Measurements from ENCODE around the gene CES4A.
A peak's percentile ranks its signal among the peaks of the same experiment; 100 is the strongest.

CES4A gene

DNA sequence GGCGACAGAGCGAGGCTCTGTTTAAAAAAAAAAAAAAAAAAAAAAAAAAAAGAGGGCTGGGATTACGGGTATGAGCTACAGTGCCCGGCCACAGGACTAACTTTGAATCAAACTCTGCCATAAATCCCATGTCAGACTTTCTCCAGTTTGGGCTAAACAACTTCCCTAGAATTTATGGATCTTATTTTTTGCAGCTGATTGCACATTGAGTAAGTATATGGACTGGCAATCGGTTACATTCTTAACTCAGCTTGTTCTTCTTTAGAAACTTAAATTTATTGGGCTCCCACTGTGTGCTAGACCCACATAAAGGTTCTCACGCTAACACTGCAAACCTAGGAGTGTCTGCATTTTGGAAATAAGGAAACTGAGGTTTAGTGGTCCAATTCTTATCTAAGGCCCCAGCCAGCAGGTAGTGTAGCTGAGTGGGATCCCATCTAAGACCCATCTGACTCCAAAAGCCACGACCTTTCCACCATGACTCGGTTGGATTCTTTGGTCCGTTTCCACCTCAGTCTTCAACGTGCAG is 39.8 kb downstream of the CES4A start:
- peak overlapping the region; percentile 80 for H3K4me3 ChIP-seq (ENCODE audit: low read depth, low read length, poor library complexity, severe bottlenecking)
- no peaks in the 10 kb centered on the region for H3K9me2 ChIP-seq (ENCODE audit: low read depth, low read length)
- H3K4me1 ChIP-seq (ENCODE audit: insufficient read depth, low read length, severe bottlenecking): peaks cover 32% of the 10 kb centered on the region
- no peak for TF ChIP-seq EZH2 (IDR thresholded peaks at IDR 0.05; ENCODE audit: borderline replicate concordance, low read length)
- no peak for TF ChIP-seq CTCF (IDR thresholded peaks at IDR 0.05; ENCODE audit: low read length)
- peak overlapping the region; percentile 63 for H3K27ac ChIP-seq (ENCODE audit: low read depth, low read length, poor library complexity, severe bottlenecking)
- H3K27me3 ChIP-seq (ENCODE audit: insufficient read depth, low read length): no peaks in the 10 kb centered on the region
- no peaks in the 10 kb centered on the region for H3K9me3 ChIP-seq (ENCODE audit: low read length)
- peak overlapping the region; percentile 89 for H3K9ac ChIP-seq (ENCODE audit: low read length)
- peak overlapping the region; percentile 95 for H3K4me2 ChIP-seq (ENCODE audit: low read length)
- H4K20me1 ChIP-seq (ENCODE audit: insufficient read depth, low read length): no peaks in the 10 kb centered on the region
- H3K36me3 ChIP-seq (ENCODE audit: insufficient read depth, low read length): peaks cover 21% of the 10 kb centered on the region
- H3F3A ChIP-seq (ENCODE audit: insufficient read depth, low read length): no peaks in the 10 kb centered on the region
- H2AFZ ChIP-seq (ENCODE audit: low read length): peak overlapping the region; percentile 71
- H3K79me2 ChIP-seq (ENCODE audit: insufficient read depth, low read length): peaks cover 12% of the 10 kb centered on the region; the same call in 1 of the 2 replicates

DNA sequence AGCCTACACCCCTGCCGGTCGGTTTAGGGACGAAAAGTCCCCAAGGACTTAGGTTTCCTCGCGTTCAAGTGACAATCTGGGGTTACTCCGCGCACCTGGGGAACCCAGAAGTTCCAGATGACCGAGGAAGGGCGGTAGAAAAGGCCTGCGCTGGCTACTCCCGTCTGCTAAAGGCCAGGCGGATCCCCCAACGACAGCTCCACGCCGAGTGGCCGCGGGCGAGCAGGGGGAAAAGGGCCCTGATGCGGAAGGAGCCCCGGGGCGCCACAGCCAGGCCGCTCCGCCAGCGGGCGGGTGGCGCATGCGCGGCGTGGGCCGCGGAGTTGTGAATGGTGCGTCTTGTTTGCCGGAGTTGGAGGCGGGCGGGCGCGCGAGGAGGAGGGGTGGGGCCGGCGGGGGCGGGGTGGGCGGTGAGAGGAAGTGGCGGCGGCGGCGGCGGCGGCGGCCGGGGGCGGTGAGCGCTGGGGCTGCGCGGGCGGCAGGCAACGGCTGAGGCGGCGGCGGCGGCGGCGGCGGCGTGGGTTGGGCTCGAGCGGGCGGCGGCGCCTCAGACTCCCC is 40.4 kb downstream of the CES4A start, which contains the start of gene CBFB:
Gene CBFB (plus strand): TSS at position 454 of the 558 bp plus-strand sequence. CDS start 259 bp downstream, outside the sequence.
- H3K4me3 ChIP-seq (ENCODE audit: low read depth, low read length, poor library complexity, severe bottlenecking): peak within 1 kb of the TSS; percentile 100
- no peaks in the 10 kb centered on the region for H3K27me3 ChIP-seq (ENCODE audit: insufficient read depth, low read length)
- no peaks in the 10 kb centered on the region for H3K9me2 ChIP-seq (ENCODE audit: low read depth, low read length)
- peaks cover 36% of the 10 kb centered on the region for H3K4me1 ChIP-seq (ENCODE audit: insufficient read depth, low read length, severe bottlenecking)
- peak within 1 kb of the TSS; percentile 95 for H3K4me2 ChIP-seq (ENCODE audit: low read length)
- H3F3A ChIP-seq (ENCODE audit: insufficient read depth, low read length): no peaks in the 10 kb centered on the region
- TF ChIP-seq CTCF (IDR thresholded peaks at IDR 0.05; ENCODE audit: low read length): peak; percentile 15; the same call in 1 of the 2 replicates
- no peak for TF ChIP-seq EZH2 (IDR thresholded peaks at IDR 0.05; ENCODE audit: borderline replicate concordance, low read length)
- H3K36me3 ChIP-seq (ENCODE audit: insufficient read depth, low read length): peaks cover 21% of the 10 kb centered on the region
- H4K20me1 ChIP-seq (ENCODE audit: insufficient read depth, low read length): no peaks in the 10 kb centered on the region
- peak within 1 kb of the TSS; percentile 99 for H3K9ac ChIP-seq (ENCODE audit: low read length)
- H2AFZ ChIP-seq (ENCODE audit: low read length): peak within 1 kb of the TSS; percentile 71
- H3K9me3 ChIP-seq (ENCODE audit: low read length): no peaks in the 10 kb centered on the region
- H3K27ac ChIP-seq (ENCODE audit: low read depth, low read length, poor library complexity, severe bottlenecking): peak within 1 kb of the TSS; percentile 63
- peaks cover 12% of the 10 kb centered on the region; the same call in 1 of the 2 replicates for H3K79me2 ChIP-seq (ENCODE audit: insufficient read depth, low read length)

DNA sequence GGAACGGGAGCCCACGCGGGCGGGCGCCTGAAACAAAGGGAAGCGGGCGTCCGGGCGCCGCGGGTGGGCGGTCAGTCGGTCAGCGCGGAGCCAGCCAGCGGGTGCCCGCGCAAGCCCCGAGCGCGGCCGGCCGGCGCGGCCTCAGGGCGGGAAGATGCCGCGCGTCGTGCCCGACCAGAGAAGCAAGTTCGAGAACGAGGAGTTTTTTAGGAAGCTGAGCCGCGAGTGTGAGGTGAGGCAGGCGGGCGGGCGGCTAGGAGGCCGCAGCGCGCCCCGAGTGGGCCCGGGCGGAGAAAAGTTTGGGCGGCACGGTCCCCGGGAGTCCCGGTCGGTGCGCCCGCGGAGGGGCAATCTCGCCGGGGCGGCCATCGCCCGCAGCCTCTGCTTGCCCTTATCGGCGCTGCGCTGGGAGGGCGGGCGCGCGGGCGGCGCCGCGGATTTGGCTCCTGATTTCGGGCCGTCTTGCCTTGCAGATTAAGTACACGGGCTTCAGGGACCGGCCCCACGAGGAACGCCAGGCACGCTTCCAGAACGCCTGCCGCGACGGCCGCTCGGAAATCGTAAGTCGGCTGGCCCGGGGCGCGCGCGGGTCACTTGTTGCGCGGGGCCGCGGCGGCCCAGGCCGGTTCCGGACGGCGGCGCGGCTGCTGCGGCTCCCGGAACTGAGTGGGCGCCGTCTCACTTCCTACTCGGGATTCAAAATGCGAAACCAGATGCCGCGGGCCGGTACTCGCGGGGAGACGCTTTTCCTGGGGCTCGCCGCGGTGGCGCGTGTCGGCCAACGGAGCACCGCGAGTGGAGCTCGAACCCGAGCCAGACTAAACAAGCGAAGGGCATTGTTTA is 41.1 kb downstream of the CES4A start:
- Histone ChIP-seq H3K4me3 (ENCODE audit: low read depth, low read length, poor library complexity, severe bottlenecking) (peak overlapping the region; percentile 100), H3K9me2 (ENCODE audit: low read depth, low read length) (no peaks in the 10 kb centered on the region), H3K79me2 (ENCODE audit: insufficient read depth, low read length) (peaks cover 19% of the 10 kb centered on the region), H3K9me3 (ENCODE audit: low read length) (no peaks in the 10 kb centered on the region), H2AFZ (ENCODE audit: low read length) (no peak overlapping the region), H3K36me3 (ENCODE audit: insufficient read depth, low read length) (peaks cover 26% of the 10 kb centered on the region), H3F3A (ENCODE audit: insufficient read depth, low read length) (no peaks in the 10 kb centered on the region), H3K4me1 (ENCODE audit: insufficient read depth, low read length, severe bottlenecking) (peaks cover 43% of the 10 kb centered on the region), H3K4me2 (ENCODE audit: low read length) (peak overlapping the region; percentile 95), H3K27me3 (ENCODE audit: insufficient read depth, low read length) (no peaks in the 10 kb centered on the region), H3K9ac (ENCODE audit: low read length) (peak overlapping the region; percentile 99), H3K27ac (ENCODE audit: low read depth, low read length, poor library complexity, severe bottlenecking) (peak overlapping the region; percentile 42), H4K20me1 (ENCODE audit: insufficient read depth, low read length) (no peaks in the 10 kb centered on the region)
- TF ChIP-seq CTCF (IDR thresholded peaks at IDR 0.05; ENCODE audit: low read length) (no peak), EZH2 (IDR thresholded peaks at IDR 0.05; ENCODE audit: borderline replicate concordance, low read length) (no peak)
